ENCODE measurements around the gene USP33. TPM values are rescaled to one million over a fixed set of nuclear protein-coding genes. Genes with fewer than 3 reads are reported as not detected.

Gene USP33
- total and polyA plus RNA-seq, 9 of the 15 experiments (the other 6 are each of a cell fraction or from before 2014, with no cell fraction given) = 22.4 to 83.5 (median 44.7) TPM

DNA sequence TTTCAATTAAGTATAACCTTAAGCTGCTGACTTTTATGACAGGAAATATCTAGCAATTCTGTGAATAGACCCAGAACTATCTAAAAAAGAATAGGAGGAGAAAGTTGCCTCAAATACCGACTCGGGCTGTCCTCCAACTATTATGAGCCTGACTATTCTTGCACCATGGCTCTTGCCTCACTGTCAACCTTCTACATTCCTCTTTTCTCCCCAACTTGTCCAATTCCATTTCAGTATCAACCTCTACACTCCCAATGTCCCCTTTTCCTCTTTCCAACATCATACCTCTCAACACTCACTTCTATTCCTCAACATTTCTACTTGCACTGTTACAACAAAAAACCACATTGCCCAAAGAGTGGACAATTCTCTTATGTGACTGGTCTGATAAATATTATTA lies 79.5 kb downstream of the USP33 start:
- no peak overlapping the region for H2AFZ ChIP-seq (ENCODE audit: low read depth, low read length)
- ChIA-PET POLR2A (interaction anchor here (0.8 to 0.9 kb wide), 2 partner anchors 9 to 42 kb away, joined by 3 to 5 read pairs; no protein-coding TSS in a partner anchor), CTCF (ENCODE audit: low intra/inter-chr PET ratio) (no interaction called here)
- WGBS (ENCODE audit: insufficient coverage, low coverage, missing lambda C conversion rate) = 0% methylated on average over 2 of the region's 2 CpGs
- H3K4me2 ChIP-seq (ENCODE audit: insufficient read depth, low read length) = peak overlapping the region; percentile 82
- H3K9ac ChIP-seq (ENCODE audit: insufficient read depth in 1 of 2, low read depth in 2 of 2, low read length in 2 of 2) = peak overlapping the region; percentile 53 to 98; a peak in 3 of 4 replicates
- FAIRE-seq (no peak), ATAC-seq (peak; percentile 2), DNase-seq (ENCODE audit: extremely low read depth in 1 of 4, low spot score in 3 of 4) (peak in 1 of 4 experiments; percentile 25)
- H3K27ac ChIP-seq (ENCODE audit: extremely low read depth, low read depth, low read length) = peak overlapping the region; percentile 60
- peak overlapping the region; percentile 35 for H3K4me3 ChIP-seq
- H3K79me2 ChIP-seq (ENCODE audit: control insufficient read depth, insufficient read depth, low read length) = peaks cover 73% of the 10 kb centered on the region
- BruUV-seq (replicated peaks) = no TSS peak
- peaks cover 20% of the 10 kb centered on the region; the same call in 2 of the 3 replicates for H3K36me3 ChIP-seq (ENCODE audit: control insufficient read depth, insufficient read depth, low read length)
- H4K20me1 ChIP-seq (replicated peaks; ENCODE audit: control insufficient read depth, insufficient read depth, low read length) = no peaks in the 10 kb centered on the region; the same call in 1 of the 2 replicates
- peaks cover 5 to 7% of the 10 kb centered on the region in 2 experiments for H3K4me1 ChIP-seq (replicated peaks in 1 of 2; ENCODE audit: control insufficient read depth in 2 of 2, insufficient read depth in 2 of 2, low read length in 2 of 2)
- H3K9me3 ChIP-seq (replicated peaks; ENCODE audit: control insufficient read depth, insufficient read depth, low read depth, low read length) = no peaks in the 10 kb centered on the region
- no peaks in the 10 kb centered on the region for H3K27me3 ChIP-seq (ENCODE audit: control insufficient read depth in 2 of 2, insufficient read depth in 2 of 2, low read length in 2 of 2)
- H3K9me1 ChIP-seq (ENCODE audit: control insufficient read depth, insufficient read depth, low read length) = no peaks in the 10 kb centered on the region
- in situ Hi-C loops (cut with MboI) (no loop called here), intact Hi-C loops (cut with micrococcal nuclease) (loop anchor here (2.0 to 5.0 kb wide), 6 partner anchors 88 to 1893 kb away; partner anchors contain the start of genes DNAJB4, FUBP1 and RABGGTB)
- TF ChIP-seq, protein P1, sequence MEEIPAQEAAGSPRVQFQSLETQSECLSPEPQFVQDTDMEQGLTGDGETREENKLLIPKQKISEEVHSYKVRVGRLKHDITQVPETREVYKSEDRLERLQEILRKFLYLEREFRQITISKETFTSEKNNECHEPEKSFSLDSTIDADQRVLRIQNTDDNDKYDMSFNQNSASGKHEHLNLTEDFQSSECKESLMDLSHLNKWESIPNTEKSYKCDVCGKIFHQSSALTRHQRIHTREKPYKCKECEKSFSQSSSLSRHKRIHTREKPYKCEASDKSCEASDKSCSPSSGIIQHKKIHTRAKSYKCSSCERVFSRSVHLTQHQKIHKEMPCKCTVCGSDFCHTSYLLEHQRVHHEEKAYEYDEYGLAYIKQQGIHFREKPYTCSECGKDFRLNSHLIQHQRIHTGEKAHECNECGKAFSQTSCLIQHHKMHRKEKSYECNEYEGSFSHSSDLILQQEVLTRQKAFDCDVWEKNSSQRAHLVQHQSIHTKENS (CRISPR knock-in tag; IDR thresholded peaks at IDR 0.05) = no peak
- TF ChIP-seq HDAC1 (IDR thresholded peaks at IDR 0.05) (peak in 1 of 2 experiments; percentile 51; a peak in 2 of 4 replicates), TOE1 (IDR thresholded peaks at IDR 0.05; ENCODE audit: borderline replicate concordance) (no peak), TOE1 (CRISPR knock-in tag; IDR thresholded peaks at IDR 0.05; ENCODE audit: borderline replicate concordance, low read depth) (no peak), MCM5 (IDR thresholded peaks at IDR 0.05; ENCODE audit: low read depth) (no peak), CEBPB (tag; IDR thresholded peaks at IDR 0.05) (0 out of 2 replicates have a peak, but pooled peaks have one; percentile 14), XRCC5 (IDR thresholded peaks at IDR 0.05; ENCODE audit: low read depth, low read length) (no peak), SMARCA4 (IDR thresholded peaks at IDR 0.05) (0 out of 2 replicates have a peak, but pooled peaks have one; percentile 31), ZNF76 (CRISPR knock-in tag; IDR thresholded peaks at IDR 0.05; ENCODE audit: borderline replicate concordance) (no peak), EHMT2 (IDR thresholded peaks at IDR 0.05) (peak; percentile 56; the same call in 1 of the 2 replicates), ELF4 (CRISPR knock-in tag; IDR thresholded peaks at IDR 0.05) (peak; percentile 22; the same call in 1 of the 2 replicates), ZNF785 (CRISPR knock-in tag; IDR thresholded peaks at IDR 0.05) (no peak), ARID2 (IDR thresholded peaks at IDR 0.05) (peak; percentile 59; the same call in 1 of the 2 replicates), XRCC4 (IDR thresholded peaks at IDR 0.05; ENCODE audit: extremely low read depth, insufficient read depth, insufficient read length) (no peak), HLTF (IDR thresholded peaks at IDR 0.05) (0 out of 2 replicates have a peak, but pooled peaks have one; percentile 43), NFIC (IDR thresholded peaks at IDR 0.05) (0 out of 2 replicates have a peak, but pooled peaks have one; percentile 18), TFAM (CRISPR knock-in tag; conservative IDR thresholded peaks at IDR 0.05) (no peak), PYGO2 (tag; IDR thresholded peaks at IDR 0.05) (no peak), NCOA4 (IDR thresholded peaks at IDR 0.05; ENCODE audit: partially characterized antibody) (no peak)
- TF ChIP-seq, protein P2, sequence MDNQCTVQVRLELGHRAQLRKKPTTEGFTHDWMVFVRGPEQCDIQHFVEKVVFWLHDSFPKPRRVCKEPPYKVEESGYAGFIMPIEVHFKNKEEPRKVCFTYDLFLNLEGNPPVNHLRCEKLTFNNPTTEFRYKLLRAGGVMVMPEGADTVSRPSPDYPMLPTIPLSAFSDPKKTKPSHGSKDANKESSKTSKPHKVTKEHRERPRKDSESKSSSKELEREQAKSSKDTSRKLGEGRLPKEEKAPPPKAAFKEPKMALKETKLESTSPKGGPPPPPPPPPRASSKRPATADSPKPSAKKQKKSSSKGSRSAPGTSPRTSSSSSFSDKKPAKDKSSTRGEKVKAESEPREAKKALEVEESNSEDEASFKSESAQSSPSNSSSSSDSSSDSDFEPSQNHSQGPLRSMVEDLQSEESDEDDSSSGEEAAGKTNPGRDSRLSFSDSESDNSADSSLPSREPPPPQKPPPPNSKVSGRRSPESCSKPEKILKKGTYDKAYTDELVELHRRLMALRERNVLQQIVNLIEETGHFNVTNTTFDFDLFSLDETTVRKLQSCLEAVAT (IDR thresholded peaks at IDR 0.05) = peak; percentile 78 to 80
- TF ChIP-seq, protein P3, sequence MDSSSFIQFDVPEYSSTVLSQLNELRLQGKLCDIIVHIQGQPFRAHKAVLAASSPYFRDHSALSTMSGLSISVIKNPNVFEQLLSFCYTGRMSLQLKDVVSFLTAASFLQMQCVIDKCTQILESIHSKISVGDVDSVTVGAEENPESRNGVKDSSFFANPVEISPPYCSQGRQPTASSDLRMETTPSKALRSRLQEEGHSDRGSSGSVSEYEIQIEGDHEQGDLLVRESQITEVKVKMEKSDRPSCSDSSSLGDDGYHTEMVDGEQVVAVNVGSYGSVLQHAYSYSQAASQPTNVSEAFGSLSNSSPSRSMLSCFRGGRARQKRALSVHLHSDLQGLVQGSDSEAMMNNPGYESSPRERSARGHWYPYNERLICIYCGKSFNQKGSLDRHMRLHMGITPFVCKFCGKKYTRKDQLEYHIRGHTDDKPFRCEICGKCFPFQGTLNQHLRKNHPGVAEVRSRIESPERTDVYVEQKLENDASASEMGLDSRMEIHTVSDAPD (CRISPR knock-in tag; IDR thresholded peaks at IDR 0.05) = no peak
